Erythroblast (primary cell): Measurements from ENCODE around the gene CRYBG1.
"Not testable (repeated sequence)": the region's sequence is repeated elsewhere in the genome, so short reads cannot be mapped to it uniquely, and the experiment has no call there.

Experiments used
- DNase-seq, 2 experiments: peaks; one replicate each; lab custom pipeline; 2025; lab: John Stamatoyannopoulos, UW
- GATA1 ChIP-seq: IDR thresholded peaks from 2 replicates; pipeline ENCODE4 v1.6.1; 2011; ENCODE audit warnings: low read depth, mild to moderate bottlenecking, control low read depth, low read length, moderate library complexity
- POLR2A ChIP-seq: IDR thresholded peaks from 2 replicates; pipeline ENCODE4 v1.6.1; 2011; ENCODE audit warnings: mild to moderate bottlenecking, low read length

Gene CRYBG1

GRCh38 chr6:106383573-106383972 lies 23.1 kb downstream of the CRYBG1 start:
- TF ChIP-seq GATA1: no peak
- TF ChIP-seq POLR2A: no peak
- DNase-seq: no peak

- no peak for DNase-seq
Observed at GRCh38 chr6:106385530-106385929, 25.0 kb downstream of the CRYBG1 start.

GRCh38 chr6:106387875-106388274 lies 27.4 kb downstream of the CRYBG1 start:
- TF ChIP-seq GATA1 (no peak), POLR2A (no peak)
- DNase-seq: no peak

More at GRCh38 chr6:106385530-106385929, 25.0 kb downstream of the CRYBG1 start:
- TF ChIP-seq GATA1: no peak
- TF ChIP-seq POLR2A: no peak

GRCh38 chr6:106390088-106390487 lies 29.6 kb downstream of the CRYBG1 start:
- DNase-seq: no peak
- TF ChIP-seq GATA1: no peak
- TF ChIP-seq POLR2A: no peak

GRCh38 chr6:106396426-106397220 lies 36.1 kb downstream of the CRYBG1 start:
- no peak for TF ChIP-seq GATA1
- DNase-seq: no peak

GRCh38 chr6:106397431-106397830 lies 36.9 kb downstream of the CRYBG1 start:
- TF ChIP-seq POLR2A: no peak
- no peak for TF ChIP-seq GATA1
- DNase-seq: no peak

GRCh38 chr6:106398621-106399020 lies 38.1 kb downstream of the CRYBG1 start:
- TF ChIP-seq GATA1: no peak
- TF ChIP-seq POLR2A: no peak

GRCh38 chr6:106405044-106405443 lies 44.5 kb downstream of the CRYBG1 start:
- not testable (repeated sequence) for DNase-seq

More at GRCh38 chr6:106398621-106399020, 38.1 kb downstream of the CRYBG1 start:
- no peak for DNase-seq

- DNase-seq: no peak
Observed at GRCh38 chr6:106411056-106411455, 50.5 kb downstream of the CRYBG1 start.

GRCh38 chr6:106411643-106412200 lies 51.2 kb downstream of the CRYBG1 start:
- TF ChIP-seq POLR2A (no peak), GATA1 (no peak)
- DNase-seq: peak in 1 of 2 experiments; percentile 2

More at GRCh38 chr6:106411056-106411455, 50.5 kb downstream of the CRYBG1 start:
- TF ChIP-seq POLR2A: no peak
- no peak for TF ChIP-seq GATA1

- no peak for TF ChIP-seq GATA1
- no peak for TF ChIP-seq POLR2A
- DNase-seq: no peak
Observed at GRCh38 chr6:106413016-106413415, 52.5 kb downstream of the CRYBG1 start.

- no peak for DNase-seq
- TF ChIP-seq GATA1 (no peak), POLR2A (no peak)
Observed at GRCh38 chr6:106413722-106414121, 53.2 kb downstream of the CRYBG1 start.

GRCh38 chr6:106415921-106416320 lies 55.4 kb downstream of the CRYBG1 start:
- no peak for DNase-seq
- no peak for TF ChIP-seq GATA1
- TF ChIP-seq POLR2A: no peak

- no peak for DNase-seq
- TF ChIP-seq GATA1: no peak
- no peak for TF ChIP-seq POLR2A
Observed at GRCh38 chr6:106417572-106418147, 57.1 kb downstream of the CRYBG1 start.
